Thyroid gland (tissue), 4 donors: ENCODE measurements around the gene RNU6-1.

ENCODE experiments used
- CTCF ChIP-seq, 6 experiments: fragments of 200-600 bp in 3 of 6; fragments of 450-650 bp in 3 of 6; sonication (generic) in 3 of 6; IDR thresholded peaks; one replicate each; pipeline ENCODE4 v1.5.1; 2016 to 2019; ENCODE audit warnings: antibody characterized with exemption in 6 of 6, mild to moderate bottlenecking in 2 of 6, inconsistent platforms in 1 of 6, moderate library complexity in 1 of 6
- POLR2A ChIP-seq, 2 donors: fragments of 450-650 bp; IDR thresholded peaks; one replicate each; pipeline ENCODE4 v1.6.1; 2017; ENCODE audit warnings: antibody characterized with exemption in 2 of 2, mild to moderate bottlenecking in 2 of 2, moderate library complexity in 1 of 2

GRCh38 chr15:67820992-67821783 is 18.7 kb downstream of the RNU6-1 start:
- TF ChIP-seq CTCF (IDR thresholded peaks at IDR 0.05) (no peak), POLR2A (IDR thresholded peaks at IDR 0.05) (no peak)
